ENCODE data around the gene WBP1L.

GRCh38 chr10:102726274-102726673, 17.5 kb upstream of the WBP1L start:
- TF ChIP-seq CTCF (IDR thresholded peaks at IDR 0.05; ENCODE audit: insufficient read depth, low read length, poor library complexity, severe bottlenecking) (no peak), EZH2phosphoT487 (conservative IDR thresholded peaks at IDR 0.05; ENCODE audit: low read length) (no peak)

All from SU-DHL-6 (cell line).